Measurements from ENCODE around the gene GGN.
"Not testable (repeated sequence)": the region's sequence is repeated elsewhere in the genome, so short reads cannot be mapped to it uniquely, and the experiment has no call there.

Gene GGN

GRCh38 chr19:38387550-38388348 is at the start of gene GGN:
Gene GGN (minus strand): TSS chr19:38388034. CDS start chr19:38387261, 773 bp downstream.
- DNase-seq = peak; percentile 98

- DNase-seq = no peak
These were observed 49.5 kb upstream of the GGN start for GRCh38 chr19:38437295-38437694.

GRCh38 chr19:38434549-38435051 is 46.8 kb upstream of the GGN start:
- DNase-seq = peak; percentile 85

GRCh38 chr19:38433268-38433733 is 45.5 kb upstream of the GGN start, which contains the start of gene RYR1:
Gene RYR1 (plus strand): TSS chr19:38433691. CDS start chr19:38433830, 139 bp downstream.
- peak; percentile 87 for DNase-seq

GRCh38 chr19:38430931-38431330 is 43.1 kb upstream of the GGN start:
- DNase-seq = no peak

- DNase-seq = no peak
These were observed 42.0 kb upstream of the GGN start for GRCh38 chr19:38429811-38430156.

- DNase-seq = no peak
These were observed 41.4 kb upstream of the GGN start for GRCh38 chr19:38429055-38429810.

GRCh38 chr19:38427035-38427677 is 39.3 kb upstream of the GGN start:
- DNase-seq = not testable (repeated sequence)

- no peak for DNase-seq
These were observed 38.1 kb upstream of the GGN start, which contains the start of gene RASGRP4 for GRCh38 chr19:38425810-38426466. Gene RASGRP4 (minus strand): TSS chr19:38426219. CDS start chr19:38426091, 128 bp downstream.

- no peak for DNase-seq
These were observed 37.5 kb upstream of the GGN start for GRCh38 chr19:38425222-38425809.

- DNase-seq = no peak
These were observed 36.4 kb upstream of the GGN start for GRCh38 chr19:38424272-38424671.

GRCh38 chr19:38422438-38422837 is 34.6 kb upstream of the GGN start:
- no peak for DNase-seq

GRCh38 chr19:38421856-38422255 is 34.0 kb upstream of the GGN start:
- no peak for DNase-seq

GRCh38 chr19:38420935-38421334 is 33.1 kb upstream of the GGN start:
- no peak for DNase-seq

GRCh38 chr19:38417544-38418506 is 30.0 kb upstream of the GGN start:
- DNase-seq = peak; percentile 89

- DNase-seq = no peak
These were observed 29.3 kb upstream of the GGN start for GRCh38 chr19:38417146-38417543.

- DNase-seq = no peak
These were observed 25.6 kb upstream of the GGN start for GRCh38 chr19:38413416-38413815.

GRCh38 chr19:38412961-38413360 is 25.1 kb upstream of the GGN start:
- peak; percentile 82 for DNase-seq

GRCh38 chr19:38412491-38412890 is 24.7 kb upstream of the GGN start:
- DNase-seq = peak; percentile 88

- not testable (repeated sequence) for DNase-seq
These were observed 24.1 kb upstream of the GGN start for GRCh38 chr19:38411898-38412297.

Measured in NCI-H82 (cell line).